HEK293 (cell line): ENCODE measurements around the gene PIK3AP1.

Experiments used
- CTCF ChIA-PET: fragments of 350-600 bp; formaldehyde crosslinking; extraction: SDS; loops from one replicate; lab custom pipeline; 2021; ENCODE audit warnings: antibody characterized with exemption; lab: Yijun Ruan, JAX
- POLR2A ChIA-PET: fragments of 300-600 bp; formaldehyde crosslinking; extraction: SDS; loops from one replicate; lab custom pipeline; 2020; ENCODE audit warnings: antibody characterized with exemption, inconsistent platforms; lab: Yijun Ruan, JAX
- H3K27ac ChIP-seq: fragments of 200-500 bp; sonication (Bioruptor generic); 2 replicates; pipeline ENCODE4 v1.5.1; 2014; ENCODE audit warnings: low read depth, low read length, control low read depth, inconsistent platforms; ENCODE audit errors: extremely low read depth
- H3K36me3 ChIP-seq, 2 experiments: fragments of 200-500 bp in 1 of 2; sonication (Bioruptor generic) in 1 of 2; 1 replicate in 1 of 2; 2 replicates in 1 of 2; pipeline ENCODE4 v1.5.1; 2014 to 2017; ENCODE audit warnings: inconsistent platforms in 2 of 2, low read length in 2 of 2; ENCODE audit not compliant: control insufficient read depth in 2 of 2, insufficient read depth in 1 of 2
- H3K4me1 ChIP-seq: fragments of 200-500 bp; sonication (Bioruptor generic); 2 replicates; pipeline ENCODE4 v1.5.1; 2014; ENCODE audit warnings: mild to moderate bottlenecking, low read length, inconsistent platforms; ENCODE audit not compliant: control insufficient read depth, insufficient read depth
- H3K4me3 ChIP-seq: 2 replicates; pipeline ENCODE4 v1.5.1; 2011; ENCODE audit warnings: low read depth, mild to moderate bottlenecking, control low read depth, low read length, moderate library complexity
- H3K9me3 ChIP-seq: fragments of 200-500 bp; sonication (Bioruptor generic); 2 replicates; pipeline ENCODE4 v1.5.1; 2014; ENCODE audit warnings: low read depth, low read length, inconsistent platforms; ENCODE audit not compliant: control insufficient read depth, insufficient read depth
- GLI4 ChIP-seq: fragments of 450-650 bp; formaldehyde crosslinking; IDR thresholded peaks from 2 replicates; pipeline ENCODE4 v1.5.1; 2016; ENCODE audit warnings: missing biosample characterization, missing genetic modification characterization
- IKZF3 ChIP-seq: fragments of 450-650 bp; IDR thresholded peaks from 2 replicates; pipeline ENCODE4 v1.5.0; 2018; ENCODE audit warnings: missing biosample characterization, mild to moderate bottlenecking, missing genetic modification characterization, moderate library complexity
- KLF16 ChIP-seq: fragments of 450-650 bp; formaldehyde crosslinking; IDR thresholded peaks from 2 replicates; pipeline ENCODE4 v1.5.1; 2017; ENCODE audit warnings: missing biosample characterization, missing genetic modification characterization
- OSR2 ChIP-seq: fragments of 450-650 bp; formaldehyde crosslinking; IDR thresholded peaks from 2 replicates; pipeline ENCODE4 v1.5.1; 2016; ENCODE audit warnings: missing biosample characterization, missing genetic modification characterization
- OVOL3 ChIP-seq: fragments of 450-650 bp; formaldehyde crosslinking; IDR thresholded peaks from 2 replicates; pipeline ENCODE4 v1.5.1; 2016; ENCODE audit warnings: missing biosample characterization, missing genetic modification characterization
- SCRT2 ChIP-seq: fragments of 450-650 bp; formaldehyde crosslinking; IDR thresholded peaks from 2 replicates; pipeline ENCODE4 v1.5.1; 2016; ENCODE audit warnings: missing biosample characterization, missing genetic modification characterization
- TRIM28 ChIP-seq: IDR thresholded peaks from 2 replicates; pipeline ENCODE4 v1.6.1; 2011; ENCODE audit warnings: low read length, control low read depth, borderline replicate concordance
- ZBTB20 ChIP-seq: fragments of 450-650 bp; formaldehyde crosslinking; IDR thresholded peaks from 2 replicates; pipeline ENCODE4 v1.5.1; 2016; ENCODE audit warnings: missing biosample characterization, missing genetic modification characterization
- ZEB2 ChIP-seq: fragments of 450-650 bp; formaldehyde crosslinking; IDR thresholded peaks from 2 replicates; pipeline ENCODE4 v1.5.1; 2016; ENCODE audit warnings: missing biosample characterization, missing genetic modification characterization
- ZFP69B ChIP-seq: fragments of 450-650 bp; formaldehyde crosslinking; IDR thresholded peaks from 2 replicates; pipeline ENCODE4 v1.5.1; 2016; ENCODE audit warnings: missing biosample characterization, missing genetic modification characterization
- ZNF10 ChIP-seq: fragments of 450-650 bp; formaldehyde crosslinking; IDR thresholded peaks from 2 replicates; pipeline ENCODE4 v1.5.1; 2017; ENCODE audit warnings: missing biosample characterization, missing genetic modification characterization
- ZNF175 ChIP-seq: fragments of 450-650 bp; formaldehyde crosslinking; IDR thresholded peaks from 2 replicates; pipeline ENCODE4 v1.5.1; 2016; ENCODE audit warnings: missing biosample characterization, missing genetic modification characterization
- ZNF24 ChIP-seq: fragments of 450-650 bp; formaldehyde crosslinking; IDR thresholded peaks from 2 replicates; pipeline ENCODE4 v1.5.1; 2016; ENCODE audit warnings: missing biosample characterization, missing genetic modification characterization
- ZNF335 ChIP-seq: fragments of 450-650 bp; formaldehyde crosslinking; conservative IDR thresholded peaks from 2 replicates; pipeline ENCODE4 v1.5.1; 2016; ENCODE audit warnings: missing biosample characterization, missing genetic modification characterization
- ZNF394 ChIP-seq: fragments of 450-650 bp; formaldehyde crosslinking; IDR thresholded peaks from 2 replicates; pipeline ENCODE4 v1.5.1; 2016; ENCODE audit warnings: missing biosample characterization, missing genetic modification characterization, mild to moderate bottlenecking, moderate library complexity, borderline replicate concordance
- TF ChIP-seq, protein P1 (sequence below): fragments of 450-650 bp; formaldehyde crosslinking; IDR thresholded peaks from 2 replicates; pipeline ENCODE4 v1.5.1; 2016; ENCODE audit warnings: missing biosample characterization, missing genetic modification characterization
- TF ChIP-seq, protein P2 (sequence below): fragments of 450-650 bp; formaldehyde crosslinking; conservative IDR thresholded peaks from 2 replicates; pipeline ENCODE4 v1.5.1; 2016; ENCODE audit warnings: low read depth, missing biosample characterization, missing genetic modification characterization
- TF ChIP-seq, protein P3 (sequence below): fragments of 450-650 bp; formaldehyde crosslinking; IDR thresholded peaks from 2 replicates; pipeline ENCODE4 v1.5.1; 2016; ENCODE audit warnings: missing biosample characterization, missing genetic modification characterization
- TF ChIP-seq, protein P4 (sequence below): fragments of 450-650 bp; formaldehyde crosslinking; optimal IDR thresholded peaks from 2 replicates; pipeline ENCODE3; 2016; ENCODE audit warnings: missing biosample characterization, mild to moderate bottlenecking, missing genetic modification characterization

Gene PIK3AP1

DNA sequence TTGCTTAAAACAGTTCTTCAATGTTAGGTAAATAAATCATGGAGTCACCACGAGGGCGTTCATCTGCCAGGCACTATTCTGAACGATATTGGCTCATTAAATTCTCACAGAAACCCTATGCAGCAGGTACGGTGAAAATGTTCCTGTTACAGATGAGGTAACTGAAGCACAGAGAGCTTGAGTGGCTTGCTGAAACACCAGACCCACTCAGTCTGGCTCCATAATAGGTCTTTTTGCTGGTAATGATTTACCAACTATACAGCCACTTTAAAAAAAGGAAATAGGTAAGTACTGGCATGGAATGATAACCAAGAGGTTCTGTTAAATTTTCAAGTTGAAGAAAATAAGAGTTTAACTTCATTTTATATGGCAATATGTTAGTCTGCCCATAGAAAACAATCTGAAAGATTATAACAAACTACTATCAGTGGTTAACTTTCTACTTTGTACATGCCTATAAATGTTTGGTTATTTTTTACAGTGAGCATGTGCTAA, 132.2 kb downstream of the PIK3AP1 start:
- no peak for TF ChIP-seq ZEB2 (tag by site-specific recombination)
- no peak for TF ChIP-seq KLF16 (tag by site-specific recombination)
- TF ChIP-seq, protein P1, sequence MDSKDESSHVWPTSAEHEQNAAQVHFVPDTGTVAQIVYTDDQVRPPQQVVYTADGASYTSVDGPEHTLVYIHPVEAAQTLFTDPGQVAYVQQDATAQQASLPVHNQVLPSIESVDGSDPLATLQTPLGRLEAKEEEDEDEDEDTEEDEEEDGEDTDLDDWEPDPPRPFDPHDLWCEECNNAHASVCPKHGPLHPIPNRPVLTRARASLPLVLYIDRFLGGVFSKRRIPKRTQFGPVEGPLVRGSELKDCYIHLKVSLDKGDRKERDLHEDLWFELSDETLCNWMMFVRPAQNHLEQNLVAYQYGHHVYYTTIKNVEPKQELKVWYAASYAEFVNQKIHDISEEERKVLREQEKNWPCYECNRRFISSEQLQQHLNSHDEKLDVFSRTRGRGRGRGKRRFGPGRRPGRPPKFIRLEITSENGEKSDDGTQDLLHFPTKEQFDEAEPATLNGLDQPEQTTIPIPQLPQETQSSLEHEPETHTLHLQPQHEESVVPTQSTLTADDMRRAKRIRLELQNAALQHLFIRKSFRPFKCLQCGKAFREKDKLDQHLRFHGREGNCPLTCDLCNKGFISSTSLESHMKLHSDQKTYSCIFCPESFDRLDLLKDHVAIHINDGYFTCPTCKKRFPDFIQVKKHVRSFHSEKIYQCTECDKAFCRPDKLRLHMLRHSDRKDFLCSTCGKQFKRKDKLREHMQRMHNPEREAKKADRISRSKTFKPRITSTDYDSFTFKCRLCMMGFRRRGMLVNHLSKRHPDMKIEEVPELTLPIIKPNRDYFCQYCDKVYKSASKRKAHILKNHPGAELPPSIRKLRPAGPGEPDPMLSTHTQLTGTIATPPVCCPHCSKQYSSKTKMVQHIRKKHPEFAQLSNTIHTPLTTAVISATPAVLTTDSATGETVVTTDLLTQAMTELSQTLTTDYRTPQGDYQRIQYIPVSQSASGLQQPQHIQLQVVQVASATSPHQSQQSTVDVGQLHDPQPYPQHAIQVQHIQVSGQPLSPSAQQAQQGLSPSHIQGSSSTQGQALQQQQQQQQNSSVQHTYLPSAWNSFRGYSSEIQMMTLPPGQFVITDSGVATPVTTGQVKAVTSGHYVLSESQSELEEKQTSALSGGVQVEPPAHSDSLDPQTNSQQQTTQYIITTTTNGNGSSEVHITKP (tag by site-specific recombination) = 0 out of 2 replicates have a peak, but pooled peaks have one; percentile 9
- peak; percentile 52; the same call in 1 of the 2 replicates for TF ChIP-seq ZNF335
- peak; percentile 56; the same call in 1 of the 2 replicates for TF ChIP-seq SCRT2 (tag by site-specific recombination)
- TF ChIP-seq, all 188 proteins: peak for 3
- H3K27ac ChIP-seq = peak overlapping the region; percentile 99
- ChIA-PET CTCF (interaction anchor here (0.9 kb wide), 1 partner anchor 55 kb away, joined by 3 read pairs; no protein-coding TSS in a partner anchor), POLR2A (interaction anchor here (1.2 kb wide), 1 partner anchor 10 kb away, joined by 3 read pairs; no protein-coding TSS in a partner anchor)
- H3K9me3 ChIP-seq = no peaks in the 10 kb centered on the region
- H3K4me3 ChIP-seq = peak overlapping the region; percentile 5
- no peaks in the 10 kb centered on the region for H3K36me3 ChIP-seq
- H3K4me1 ChIP-seq = 0 out of 2 replicates have a peak, but pooled peaks cover 15% of the 10 kb centered on the region

DNA sequence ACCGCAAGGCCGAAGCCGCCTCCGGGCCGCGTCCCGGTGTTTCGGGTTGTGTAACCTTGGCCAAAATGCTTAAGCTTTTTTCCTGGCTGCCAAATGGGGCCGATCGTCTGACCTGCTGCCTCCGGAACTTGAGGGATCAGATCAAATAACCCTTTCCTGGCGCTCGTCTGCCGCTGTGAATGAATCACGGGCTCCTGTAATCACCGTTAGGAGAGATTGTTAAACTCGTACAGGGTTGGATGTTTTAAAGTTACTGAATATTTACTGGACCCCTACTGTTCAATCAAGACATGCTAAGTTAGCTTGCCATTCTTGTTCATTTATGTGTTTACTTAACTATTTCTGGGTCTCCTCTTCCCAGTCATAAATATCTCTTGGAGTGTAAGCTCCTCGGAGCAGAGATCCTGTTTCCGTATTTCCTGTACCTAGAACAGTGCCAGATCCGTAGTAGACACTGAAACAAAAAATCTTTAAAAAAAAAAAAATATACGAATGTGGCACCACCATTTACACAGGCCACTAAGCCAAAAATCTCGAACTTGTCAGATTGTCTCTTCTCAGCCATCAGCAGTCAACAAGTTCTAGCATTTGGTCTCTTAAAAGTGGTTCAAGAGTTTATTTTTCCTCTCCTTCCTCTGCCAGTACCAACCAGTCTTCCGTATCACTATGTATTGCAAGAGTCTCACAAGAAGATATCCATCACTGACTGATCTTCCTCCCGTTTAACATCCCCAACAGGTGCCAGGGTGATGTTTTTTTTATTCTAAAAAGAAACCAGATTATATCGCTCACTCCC, 132.9 kb downstream of the PIK3AP1 start:
- Histone ChIP-seq H3K36me3 (no peaks in the 10 kb centered on the region), H3K27ac (peak overlapping the region; percentile 99), H3K4me1 (0 out of 2 replicates have a peak, but pooled peaks cover 17% of the 10 kb centered on the region), H3K4me3 (peak overlapping the region; percentile 82), H3K9me3 (no peaks in the 10 kb centered on the region)
- POLR2A ChIA-PET = interaction anchor here (1.4 kb wide), 1 partner anchor 19 kb away, joined by 4 read pairs; no protein-coding TSS in a partner anchor
- CTCF ChIA-PET = interaction anchor here (0.7 to 1.0 kb wide), 3 partner anchors 14 to 56 kb away, joined by 3 read pairs; no protein-coding TSS in a partner anchor
- TF ChIP-seq ZNF24 = peak; percentile 15; the same call in 1 of the 2 replicates
- TF ChIP-seq GLI4 (tag by site-specific recombination) = no peak
- peak; percentile 45; the same call in 1 of the 2 replicates for TF ChIP-seq ZBTB20 (tag by site-specific recombination)
- TF ChIP-seq ZNF10 (tag by site-specific recombination) = no peak
- TF ChIP-seq ZNF175 (tag by site-specific recombination) = no peak
- TF ChIP-seq OVOL3 = no peak
- 0 out of 2 replicates have a peak, but pooled peaks have one; percentile 53 for TF ChIP-seq ZFP69B (tag by site-specific recombination)
- TF ChIP-seq ZNF394 (tag by site-specific recombination) = 0 out of 2 replicates have a peak, but pooled peaks have one; percentile 15
- 0 out of 2 replicates have a peak, but pooled peaks have one; percentile 57 for TF ChIP-seq TRIM28
- TF ChIP-seq, protein P2, sequence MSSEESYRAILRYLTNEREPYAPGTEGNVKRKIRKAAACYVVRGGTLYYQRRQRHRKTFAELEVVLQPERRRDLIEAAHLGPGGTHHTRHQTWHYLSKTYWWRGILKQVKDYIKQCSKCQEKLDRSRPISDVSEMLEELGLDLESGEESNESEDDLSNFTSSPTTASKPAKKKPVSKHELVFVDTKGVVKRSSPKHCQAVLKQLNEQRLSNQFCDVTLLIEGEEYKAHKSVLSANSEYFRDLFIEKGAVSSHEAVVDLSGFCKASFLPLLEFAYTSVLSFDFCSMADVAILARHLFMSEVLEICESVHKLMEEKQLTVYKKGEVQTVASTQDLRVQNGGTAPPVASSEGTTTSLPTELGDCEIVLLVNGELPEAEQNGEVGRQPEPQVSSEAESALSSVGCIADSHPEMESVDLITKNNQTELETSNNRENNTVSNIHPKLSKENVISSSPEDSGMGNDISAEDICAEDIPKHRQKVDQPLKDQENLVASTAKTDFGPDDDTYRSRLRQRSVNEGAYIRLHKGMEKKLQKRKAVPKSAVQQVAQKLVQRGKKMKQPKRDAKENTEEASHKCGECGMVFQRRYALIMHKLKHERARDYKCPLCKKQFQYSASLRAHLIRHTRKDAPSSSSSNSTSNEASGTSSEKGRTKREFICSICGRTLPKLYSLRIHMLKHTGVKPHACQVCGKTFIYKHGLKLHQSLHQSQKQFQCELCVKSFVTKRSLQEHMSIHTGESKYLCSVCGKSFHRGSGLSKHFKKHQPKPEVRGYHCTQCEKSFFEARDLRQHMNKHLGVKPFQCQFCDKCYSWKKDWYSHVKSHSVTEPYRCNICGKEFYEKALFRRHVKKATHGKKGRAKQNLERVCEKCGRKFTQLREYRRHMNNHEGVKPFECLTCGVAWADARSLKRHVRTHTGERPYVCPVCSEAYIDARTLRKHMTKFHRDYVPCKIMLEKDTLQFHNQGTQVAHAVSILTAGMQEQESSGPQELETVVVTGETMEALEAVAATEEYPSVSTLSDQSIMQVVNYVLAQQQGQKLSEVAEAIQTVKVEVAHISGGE (tag by site-specific recombination) = peak; percentile 67
- peak; percentile 43; the same call in 1 of the 2 replicates for TF ChIP-seq OSR2
- TF ChIP-seq IKZF3 (tag by site-specific recombination) = no peak
- TF ChIP-seq, protein P3, sequence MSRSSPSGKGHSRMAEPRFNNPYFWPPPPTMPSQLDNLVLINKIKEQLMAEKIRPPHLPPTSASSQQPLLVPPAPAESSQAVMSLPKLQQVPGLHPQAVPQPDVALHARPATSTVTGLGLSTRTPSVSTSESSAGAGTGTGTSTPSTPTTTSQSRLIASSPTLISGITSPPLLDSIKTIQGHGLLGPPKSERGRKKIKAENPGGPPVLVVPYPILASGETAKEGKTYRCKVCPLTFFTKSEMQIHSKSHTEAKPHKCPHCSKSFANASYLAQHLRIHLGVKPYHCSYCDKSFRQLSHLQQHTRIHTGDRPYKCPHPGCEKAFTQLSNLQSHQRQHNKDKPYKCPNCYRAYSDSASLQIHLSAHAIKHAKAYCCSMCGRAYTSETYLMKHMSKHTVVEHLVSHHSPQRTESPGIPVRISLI (tag by site-specific recombination) = no peak
- TF ChIP-seq, protein P4, sequence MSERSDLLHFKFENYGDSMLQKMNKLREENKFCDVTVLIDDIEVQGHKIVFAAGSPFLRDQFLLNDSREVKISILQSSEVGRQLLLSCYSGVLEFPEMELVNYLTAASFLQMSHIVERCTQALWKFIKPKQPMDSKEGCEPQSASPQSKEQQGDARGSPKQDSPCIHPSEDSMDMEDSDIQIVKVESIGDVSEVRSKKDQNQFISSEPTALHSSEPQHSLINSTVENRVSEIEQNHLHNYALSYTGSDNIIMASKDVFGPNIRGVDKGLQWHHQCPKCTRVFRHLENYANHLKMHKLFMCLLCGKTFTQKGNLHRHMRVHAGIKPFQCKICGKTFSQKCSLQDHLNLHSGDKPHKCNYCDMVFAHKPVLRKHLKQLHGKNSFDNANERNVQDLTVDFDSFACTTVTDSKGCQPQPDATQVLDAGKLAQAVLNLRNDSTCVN (tag by site-specific recombination) = peak; percentile 24
